PC-3 (cell line): Measurements from ENCODE around the gene PPARD.

Experiments
- EZH2 ChIP-seq: fragments of 300-600 bp; sonication (generic); IDR thresholded peaks from one replicate; pipeline ENCODE4 v1.6.1; 2017; ENCODE audit warnings: antibody characterized with exemption, mild to moderate bottlenecking, low read length; ENCODE audit not compliant: unreplicated experiment
- EZH2phosphoT487 ChIP-seq: fragments of 300-600 bp; sonication (generic); IDR thresholded peaks from 2 replicates; pipeline ENCODE4 v1.6.1; 2018; ENCODE audit warnings: mild to moderate bottlenecking, antibody characterized with exemption, low read length, borderline replicate concordance
- TF ChIP-seq, protein P1 (sequence below): fragments of 300-600 bp; sonication (generic); conservative IDR thresholded peaks from 2 replicates; pipeline ENCODE4 v1.5.1; 2017; ENCODE audit warnings: antibody characterized with exemption, low read depth, mild to moderate bottlenecking, low read length

- TF ChIP-seq, protein P1, sequence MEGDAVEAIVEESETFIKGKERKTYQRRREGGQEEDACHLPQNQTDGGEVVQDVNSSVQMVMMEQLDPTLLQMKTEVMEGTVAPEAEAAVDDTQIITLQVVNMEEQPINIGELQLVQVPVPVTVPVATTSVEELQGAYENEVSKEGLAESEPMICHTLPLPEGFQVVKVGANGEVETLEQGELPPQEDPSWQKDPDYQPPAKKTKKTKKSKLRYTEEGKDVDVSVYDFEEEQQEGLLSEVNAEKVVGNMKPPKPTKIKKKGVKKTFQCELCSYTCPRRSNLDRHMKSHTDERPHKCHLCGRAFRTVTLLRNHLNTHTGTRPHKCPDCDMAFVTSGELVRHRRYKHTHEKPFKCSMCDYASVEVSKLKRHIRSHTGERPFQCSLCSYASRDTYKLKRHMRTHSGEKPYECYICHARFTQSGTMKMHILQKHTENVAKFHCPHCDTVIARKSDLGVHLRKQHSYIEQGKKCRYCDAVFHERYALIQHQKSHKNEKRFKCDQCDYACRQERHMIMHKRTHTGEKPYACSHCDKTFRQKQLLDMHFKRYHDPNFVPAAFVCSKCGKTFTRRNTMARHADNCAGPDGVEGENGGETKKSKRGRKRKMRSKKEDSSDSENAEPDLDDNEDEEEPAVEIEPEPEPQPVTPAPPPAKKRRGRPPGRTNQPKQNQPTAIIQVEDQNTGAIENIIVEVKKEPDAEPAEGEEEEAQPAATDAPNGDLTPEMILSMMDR, result no peak
- TF ChIP-seq EZH2 (no peak), EZH2phosphoT487 (no peak)
Measured at GRCh38 chr6:35451354-35452182, 109.2 kb downstream of the PPARD start.
